ENCODE measurements around the gene ENOX1. TPM values are rescaled to one million over a fixed set of nuclear protein-coding genes. Genes with fewer than 3 reads are reported as not detected.
A peak's percentile ranks its signal among the peaks of the same experiment; 100 is the strongest.

Gene ENOX1
- total RNA-seq, 1 experiment from 2014 or later: 1.8 TPM

DNA sequence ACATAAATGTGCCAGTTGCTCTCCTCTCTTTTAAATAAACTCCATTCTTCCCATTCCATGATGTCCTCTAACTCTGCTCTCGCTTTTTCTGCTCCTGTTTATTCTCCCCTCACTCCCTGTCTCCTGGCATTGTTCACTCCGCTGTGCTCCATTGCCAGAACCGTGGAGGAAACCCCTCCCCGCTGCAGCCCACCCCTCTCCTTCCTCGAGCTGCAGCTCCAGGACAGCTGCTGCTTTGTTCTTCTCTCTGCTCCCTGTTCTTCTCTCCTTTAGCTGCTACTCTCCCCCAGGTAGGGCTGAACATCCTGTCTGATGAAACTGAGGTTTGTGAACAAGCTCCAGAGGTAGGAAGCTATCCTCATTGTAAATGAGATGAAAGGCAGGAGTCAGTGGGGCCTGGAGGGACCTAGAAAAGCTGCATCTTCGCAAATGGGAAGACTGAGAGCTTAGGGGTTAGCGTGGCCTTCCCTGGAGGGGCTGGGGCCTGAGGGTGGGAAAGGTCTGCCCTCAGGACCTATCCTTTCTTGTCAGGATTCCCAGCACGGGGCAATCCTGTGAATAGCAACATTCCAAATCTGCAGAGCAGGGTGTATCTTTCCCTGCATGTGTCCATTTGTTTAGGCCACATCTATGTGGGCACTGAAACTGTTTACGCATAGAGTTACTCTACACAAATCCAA, 519.7 kb downstream of the ENOX1 start:
- H3K36me3 Mint-ChIP-seq (ENCODE audit: insufficient read depth, unreplicated experiment): no peaks in the 10 kb centered on the region
- peaks cover 36% of the 10 kb centered on the region for H3K4me1 Mint-ChIP-seq (ENCODE audit: insufficient read depth, unreplicated experiment)
- TF ChIP-seq, protein P1, sequence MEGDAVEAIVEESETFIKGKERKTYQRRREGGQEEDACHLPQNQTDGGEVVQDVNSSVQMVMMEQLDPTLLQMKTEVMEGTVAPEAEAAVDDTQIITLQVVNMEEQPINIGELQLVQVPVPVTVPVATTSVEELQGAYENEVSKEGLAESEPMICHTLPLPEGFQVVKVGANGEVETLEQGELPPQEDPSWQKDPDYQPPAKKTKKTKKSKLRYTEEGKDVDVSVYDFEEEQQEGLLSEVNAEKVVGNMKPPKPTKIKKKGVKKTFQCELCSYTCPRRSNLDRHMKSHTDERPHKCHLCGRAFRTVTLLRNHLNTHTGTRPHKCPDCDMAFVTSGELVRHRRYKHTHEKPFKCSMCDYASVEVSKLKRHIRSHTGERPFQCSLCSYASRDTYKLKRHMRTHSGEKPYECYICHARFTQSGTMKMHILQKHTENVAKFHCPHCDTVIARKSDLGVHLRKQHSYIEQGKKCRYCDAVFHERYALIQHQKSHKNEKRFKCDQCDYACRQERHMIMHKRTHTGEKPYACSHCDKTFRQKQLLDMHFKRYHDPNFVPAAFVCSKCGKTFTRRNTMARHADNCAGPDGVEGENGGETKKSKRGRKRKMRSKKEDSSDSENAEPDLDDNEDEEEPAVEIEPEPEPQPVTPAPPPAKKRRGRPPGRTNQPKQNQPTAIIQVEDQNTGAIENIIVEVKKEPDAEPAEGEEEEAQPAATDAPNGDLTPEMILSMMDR (IDR thresholded peaks at IDR 0.05; ENCODE audit: unreplicated experiment): no peak
- BruUV-seq (replicated peaks): no TSS peak
- intact Hi-C loops (cut with micrococcal nuclease): no loop called here
- DNase-seq (ENCODE audit: unreplicated experiment): no peak
- no peaks in the 10 kb centered on the region for H3K9me3 Mint-ChIP-seq (ENCODE audit: unreplicated experiment)
- no peaks in the 10 kb centered on the region for H3K27me3 Mint-ChIP-seq (ENCODE audit: insufficient read depth, unreplicated experiment)
- no peak overlapping the region for H3K4me3 Mint-ChIP-seq (ENCODE audit: unreplicated experiment)
- POLR2A ChIA-PET: interaction anchor here (0.7 kb wide), 1 partner anchor 471 kb away, joined by 3 read pairs; no protein-coding TSS in a partner anchor
- peak overlapping the region; percentile 59 for H3K27ac Mint-ChIP-seq (ENCODE audit: low read depth, unreplicated experiment)
- CTCF ChIA-PET: no interaction called here

- Mint-ChIP-seq H3K27ac (ENCODE audit: low read depth, unreplicated experiment) (peak overlapping the region; percentile 8), H3K9me3 (ENCODE audit: unreplicated experiment) (no peaks in the 10 kb centered on the region), H3K4me1 (ENCODE audit: insufficient read depth, unreplicated experiment) (peaks cover 19% of the 10 kb centered on the region), H3K4me3 (ENCODE audit: unreplicated experiment) (no peak overlapping the region), H3K36me3 (ENCODE audit: insufficient read depth, unreplicated experiment) (no peaks in the 10 kb centered on the region), H3K27me3 (ENCODE audit: insufficient read depth, unreplicated experiment) (no peaks in the 10 kb centered on the region)
- ChIA-PET POLR2A (no interaction called here), CTCF (no interaction called here)
- no peak for DNase-seq (ENCODE audit: unreplicated experiment)
- intact Hi-C loops (cut with micrococcal nuclease): no loop called here
- TF ChIP-seq, protein P1 (IDR thresholded peaks at IDR 0.05; ENCODE audit: unreplicated experiment): no peak
- no TSS peak for BruUV-seq (replicated peaks)
Observed at GRCh38 chr13:43265028-43265427, 521.7 kb downstream of the ENOX1 start.

- ChIA-PET CTCF (no interaction called here), POLR2A (interaction anchor here (0.8 to 1.1 kb wide), 3 partner anchors 32 to 615 kb away, joined by 3 read pairs; partner anchors contain the start of genes CCDC122 and LACC1)
- Mint-ChIP-seq H3K36me3 (ENCODE audit: insufficient read depth, unreplicated experiment) (no peaks in the 10 kb centered on the region), H3K27ac (ENCODE audit: low read depth, unreplicated experiment) (peak overlapping the region; percentile 8), H3K4me3 (ENCODE audit: unreplicated experiment) (no peak overlapping the region), H3K9me3 (ENCODE audit: unreplicated experiment) (no peaks in the 10 kb centered on the region), H3K27me3 (ENCODE audit: insufficient read depth, unreplicated experiment) (no peaks in the 10 kb centered on the region), H3K4me1 (ENCODE audit: insufficient read depth, unreplicated experiment) (peaks cover 17% of the 10 kb centered on the region)
- TF ChIP-seq, protein P1 (IDR thresholded peaks at IDR 0.05; ENCODE audit: unreplicated experiment): no peak
- intact Hi-C loops (cut with micrococcal nuclease): no loop called here
- no TSS peak for BruUV-seq (replicated peaks)
- no peak for DNase-seq (ENCODE audit: unreplicated experiment)
Observed at GRCh38 chr13:43264458-43264857, 522.3 kb downstream of the ENOX1 start.

DNA sequence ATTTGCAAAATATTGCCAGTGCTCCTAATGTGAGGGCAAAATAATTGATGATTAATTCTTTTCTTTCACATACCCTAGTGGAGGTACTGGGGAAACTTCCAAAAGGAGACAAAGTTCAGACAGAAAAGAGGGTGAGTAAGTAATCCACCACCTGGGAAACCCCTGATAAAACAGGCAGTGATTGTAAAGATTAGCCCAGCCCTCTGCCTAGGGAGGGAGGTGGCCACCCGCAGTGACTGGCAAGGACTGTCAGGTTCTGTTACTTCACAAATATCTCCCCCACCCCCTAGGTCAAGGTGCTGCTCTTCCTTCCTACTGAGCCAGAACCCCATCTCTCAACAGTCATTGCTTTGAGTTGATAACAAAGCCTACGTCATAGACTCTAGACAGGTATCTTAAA, 523.7 kb downstream of the ENOX1 start:
- POLR2A ChIA-PET: no interaction called here
- H3K27ac Mint-ChIP-seq (ENCODE audit: low read depth, unreplicated experiment): peak overlapping the region; percentile 8
- no peaks in the 10 kb centered on the region for H3K9me3 Mint-ChIP-seq (ENCODE audit: unreplicated experiment)
- H3K36me3 Mint-ChIP-seq (ENCODE audit: insufficient read depth, unreplicated experiment): no peaks in the 10 kb centered on the region
- CTCF ChIA-PET: no interaction called here
- peaks cover 5% of the 10 kb centered on the region for H3K4me1 Mint-ChIP-seq (ENCODE audit: insufficient read depth, unreplicated experiment)
- intact Hi-C loops (cut with micrococcal nuclease): no loop called here
- no peaks in the 10 kb centered on the region for H3K27me3 Mint-ChIP-seq (ENCODE audit: insufficient read depth, unreplicated experiment)
- BruUV-seq (replicated peaks): no TSS peak
- TF ChIP-seq, protein P1 (IDR thresholded peaks at IDR 0.05; ENCODE audit: unreplicated experiment): no peak
- no peak overlapping the region for H3K4me3 Mint-ChIP-seq (ENCODE audit: unreplicated experiment)
- DNase-seq (ENCODE audit: unreplicated experiment): no peak

All from MCF 10A (cell line).